H9 (cell line): Measurements from ENCODE around the gene LRCH1. TPM values are rescaled to one million over a fixed set of nuclear protein-coding genes. Genes with fewer than 3 reads are reported as not detected.
A peak's percentile ranks its signal among the peaks of the same experiment; 100 is the strongest.

Source experiments
- DNase-seq: peaks from one replicate; pipeline ENCODE4 v3.0.0-alpha.2; 2017
- H2AFZ ChIP-seq: one replicate; pipeline ENCODE4 v1.6.1; 2013; ENCODE audit warnings: mild to moderate bottlenecking, low read length, control low read depth, moderate library complexity
- H2AK5ac ChIP-seq: 2 replicates; pipeline ENCODE4 v1.6.1; 2013; ENCODE audit warnings: low read length, control low read depth, mixed read lengths; ENCODE audit not compliant: insufficient read length
- H2BK120ac ChIP-seq: one replicate; pipeline ENCODE4 v1.6.1; 2013; ENCODE audit warnings: low read depth, mild to moderate bottlenecking, low read length, control low read depth, inconsistent platforms; ENCODE audit not compliant: poor library complexity, severe bottlenecking
- H2BK12ac ChIP-seq: 2 replicates; pipeline ENCODE4 v1.6.1; 2013; ENCODE audit warnings: low read length, control low read depth, mixed read lengths, low read depth; ENCODE audit not compliant: insufficient read length
- H2BK15ac ChIP-seq: 2 replicates; pipeline ENCODE4 v1.6.1; 2013; ENCODE audit warnings: low read depth, low read length, control low read depth
- H2BK20ac ChIP-seq: one replicate; pipeline ENCODE4 v1.6.1; 2013; ENCODE audit warnings: low read depth, mild to moderate bottlenecking, low read length, control low read depth, inconsistent platforms; ENCODE audit not compliant: poor library complexity, severe bottlenecking
- H2BK5ac ChIP-seq: 2 replicates; pipeline ENCODE4 v1.6.1; 2013; ENCODE audit warnings: low read length, control low read depth, mixed read lengths; ENCODE audit not compliant: insufficient read length
- H3K14ac ChIP-seq: 2 replicates; pipeline ENCODE4 v1.6.1; 2013; ENCODE audit warnings: low read length, control low read depth; ENCODE audit not compliant: insufficient read depth
- H3K18ac ChIP-seq: 2 replicates; pipeline ENCODE4 v1.6.1; 2013; ENCODE audit warnings: low read depth, mild to moderate bottlenecking, mixed read lengths, low read length, control low read depth; ENCODE audit not compliant: insufficient read length
- H3K23ac ChIP-seq: 2 replicates; pipeline ENCODE4 v1.6.1; 2013; ENCODE audit warnings: low read length, control low read depth, mixed read lengths, low read depth; ENCODE audit not compliant: insufficient read length
- H3K23me2 ChIP-seq: 2 replicates; pipeline ENCODE4 v1.6.1; 2013; ENCODE audit warnings: low read depth, mild to moderate bottlenecking, mixed read lengths, low read length, control low read depth; ENCODE audit not compliant: insufficient read length, poor library complexity, severe bottlenecking
- H3K27ac ChIP-seq: 2 replicates; pipeline ENCODE4 v1.5.1; 2013; ENCODE audit warnings: low read length, control low read depth, mixed read lengths, low read depth; ENCODE audit not compliant: insufficient read length
- H3K27me3 ChIP-seq: 2 replicates; pipeline ENCODE4 v1.6.1; 2013; ENCODE audit warnings: low read length, control low read depth, inconsistent platforms; ENCODE audit not compliant: insufficient read depth
- H3K4ac ChIP-seq: 2 replicates; pipeline ENCODE4 v1.6.1; 2013; ENCODE audit warnings: low read depth, mild to moderate bottlenecking, control low read depth, inconsistent platforms, low read length, moderate library complexity
- H3K4me1 ChIP-seq: 2 replicates; pipeline ENCODE4 v1.6.1; 2013; ENCODE audit warnings: low read length, control low read depth, inconsistent platforms; ENCODE audit not compliant: insufficient read depth
- H3K4me2 ChIP-seq: 2 replicates; pipeline ENCODE4 v1.6.1; 2013; ENCODE audit warnings: low read length, control low read depth, mixed read lengths; ENCODE audit not compliant: insufficient read length, insufficient read depth
- H3K56ac ChIP-seq: 2 replicates; pipeline ENCODE4 v1.6.1; 2013; ENCODE audit warnings: low read depth, mild to moderate bottlenecking, mixed read lengths, low read length, control low read depth; ENCODE audit not compliant: insufficient read length
- H3K79me1 ChIP-seq: 2 replicates; pipeline ENCODE4 v1.6.1; 2013; ENCODE audit warnings: low read depth, mild to moderate bottlenecking, moderate library complexity, low read length, control low read depth, inconsistent platforms; ENCODE audit not compliant: insufficient read depth, poor library complexity, severe bottlenecking
- H3K79me2 ChIP-seq: 2 replicates; pipeline ENCODE4 v1.6.1; 2013; ENCODE audit warnings: low read length, control low read depth, inconsistent platforms; ENCODE audit not compliant: insufficient read depth
- H3K9ac ChIP-seq: 2 replicates; pipeline ENCODE4 v1.6.1; 2013; ENCODE audit warnings: low read length, control low read depth, mixed read lengths; ENCODE audit not compliant: insufficient read length; ENCODE audit errors: extremely low read depth
- H3K9me3 ChIP-seq: one replicate; pipeline ENCODE4 v1.6.1; 2013; ENCODE audit warnings: low read depth, low read length, inconsistent platforms; ENCODE audit not compliant: control insufficient read depth
- H3T11ph ChIP-seq: one replicate; pipeline ENCODE4 v1.6.1; 2013; ENCODE audit warnings: mild to moderate bottlenecking, low read length, control low read depth, inconsistent platforms
- H4K20me1 ChIP-seq: one replicate; pipeline ENCODE4 v1.6.1; 2013; ENCODE audit not compliant: control insufficient read depth, insufficient read length, insufficient read depth
- H4K5ac ChIP-seq: 2 replicates; pipeline ENCODE4 v1.6.1; 2013; ENCODE audit warnings: low read depth, mild to moderate bottlenecking, mixed read lengths, low read length, control low read depth; ENCODE audit not compliant: insufficient read length
- H4K8ac ChIP-seq: replicated peaks from 2 replicates; pipeline ENCODE4 v1.6.1; 2013; ENCODE audit warnings: low read length, control low read depth, mixed read lengths, low read depth; ENCODE audit not compliant: insufficient read length
- H4K91ac ChIP-seq: 2 replicates; pipeline ENCODE4 v1.6.1; 2013; ENCODE audit warnings: low read depth, mild to moderate bottlenecking, moderate library complexity, mixed read lengths, low read length, control low read depth; ENCODE audit not compliant: insufficient read length
- H3K27ac Mint-ChIP-seq, 3 experiments: 2 replicates in 2 of 3; 3 replicates in 1 of 3; pipeline ENCODE4 v1.8.0; 2020 to 2021; ENCODE audit warnings: mixed read lengths in 3 of 3, mild to moderate bottlenecking in 1 of 3, moderate library complexity in 1 of 3
- H3K27me3 Mint-ChIP-seq: 2 replicates; pipeline ENCODE4 v1.8.0; 2021; ENCODE audit warnings: low read depth, mild to moderate bottlenecking, moderate library complexity, mixed read lengths
- H3K36me3 Mint-ChIP-seq, 3 experiments: 2 replicates in 2 of 3; 3 replicates in 1 of 3; pipeline ENCODE4 v1.8.0; 2020 to 2021; ENCODE audit warnings: low read depth in 3 of 3, mixed read lengths in 3 of 3; ENCODE audit not compliant: insufficient read depth in 1 of 3
- H3K4me1 Mint-ChIP-seq, 2 experiments: 2 replicates each; pipeline ENCODE4 v1.8.0; 2020; ENCODE audit warnings: mixed read lengths in 2 of 2
- H3K4me3 Mint-ChIP-seq, 2 experiments: 2 replicates in 1 of 2; 3 replicates in 1 of 2; pipeline ENCODE4 v1.8.0; 2020 to 2021; ENCODE audit warnings: mild to moderate bottlenecking in 2 of 2, mixed read lengths in 2 of 2, moderate library complexity in 1 of 2
- H3K9me3 Mint-ChIP-seq, 2 experiments: 2 replicates in 1 of 2; 3 replicates in 1 of 2; pipeline ENCODE4 v1.8.0; 2020; ENCODE audit warnings: mild to moderate bottlenecking in 2 of 2, mixed read lengths in 2 of 2, moderate library complexity in 1 of 2
- WGBS: extraction: QIAGEN DNeasy Blood & Tissue Kit; methylation state at CpG from one replicate; pipeline ENCODE4 v1.1.7; 2013; ENCODE audit warnings: missing lambda C conversion rate, low lambda C conversion rate, mixed read lengths; ENCODE audit not compliant: insufficient read length; ENCODE audit errors: extremely low coverage; 5-methylcytosine and 5-hydroxymethylcytosine counted together
- total RNA-seq: library from RNA; stranded (reverse); gene quantifications from 2 replicates; pipeline ENCODE4 v1.2.1, GENCODE V29; 2021
- TF ChIP-seq, protein P1 (sequence below): fragments of 200-600 bp; sonication (generic); conservative IDR thresholded peaks from 3 replicates; pipeline ENCODE4 v1.8.0; 2021; ENCODE audit warnings: antibody characterized with exemption, mild to moderate bottlenecking

The LRCH1 gene
- total RNA-seq, 1 experiment from 2014 or later, result 8.0 TPM

DNA sequence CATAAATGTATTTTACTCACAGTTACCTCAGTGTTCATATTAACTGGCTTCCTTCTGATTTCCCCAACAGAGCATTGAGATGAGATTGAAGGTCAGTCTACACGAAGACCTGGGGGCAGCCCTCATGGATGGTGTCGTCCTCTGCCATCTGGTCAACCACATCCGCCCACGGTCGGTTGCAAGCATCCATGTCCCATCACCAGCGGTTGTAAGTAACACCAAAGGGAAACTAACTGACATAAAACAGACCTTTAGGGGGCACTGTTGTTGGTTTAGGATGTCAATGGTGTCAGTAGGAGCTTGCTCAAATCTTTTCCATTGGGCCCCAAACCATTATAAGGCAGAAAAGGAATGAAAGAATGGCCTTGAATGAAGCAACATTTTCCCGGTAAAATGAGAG lies 175.8 kb downstream of the LRCH1 start:
- no CpG with 5 or more reads among the region's 7 CpGs for WGBS
- DNase-seq, result no peak
- Histone ChIP-seq H4K8ac (no peak overlapping the region), H2BK5ac (no peak overlapping the region), H4K91ac (no peak overlapping the region), H3K4me2 (no peak overlapping the region), H2BK120ac (no peak overlapping the region), H3K56ac (no peak overlapping the region), H3K79me1 (no peaks in the 10 kb centered on the region), H3K27me3 (no peaks in the 10 kb centered on the region; the same call in 1 of the 2 replicates), H3K14ac (no peak overlapping the region), H3K23me2 (no peaks in the 10 kb centered on the region), H2AFZ (no peak overlapping the region), H3K23ac (no peak overlapping the region), H3K9me3 (no peaks in the 10 kb centered on the region), H3K18ac (no peak overlapping the region), H3K27ac (no peak overlapping the region), H3K4me1 (no peaks in the 10 kb centered on the region), H2AK5ac (no peak overlapping the region), H2BK12ac (no peak overlapping the region), H4K5ac (no peak overlapping the region), H3K79me2 (no peaks in the 10 kb centered on the region), H3K9ac (no peak overlapping the region), H3K4ac (no peak overlapping the region), H3T11ph (no peak overlapping the region), H4K20me1 (no peaks in the 10 kb centered on the region), H2BK20ac (no peak overlapping the region), H2BK15ac (no peak overlapping the region)
- TF ChIP-seq, protein P1, sequence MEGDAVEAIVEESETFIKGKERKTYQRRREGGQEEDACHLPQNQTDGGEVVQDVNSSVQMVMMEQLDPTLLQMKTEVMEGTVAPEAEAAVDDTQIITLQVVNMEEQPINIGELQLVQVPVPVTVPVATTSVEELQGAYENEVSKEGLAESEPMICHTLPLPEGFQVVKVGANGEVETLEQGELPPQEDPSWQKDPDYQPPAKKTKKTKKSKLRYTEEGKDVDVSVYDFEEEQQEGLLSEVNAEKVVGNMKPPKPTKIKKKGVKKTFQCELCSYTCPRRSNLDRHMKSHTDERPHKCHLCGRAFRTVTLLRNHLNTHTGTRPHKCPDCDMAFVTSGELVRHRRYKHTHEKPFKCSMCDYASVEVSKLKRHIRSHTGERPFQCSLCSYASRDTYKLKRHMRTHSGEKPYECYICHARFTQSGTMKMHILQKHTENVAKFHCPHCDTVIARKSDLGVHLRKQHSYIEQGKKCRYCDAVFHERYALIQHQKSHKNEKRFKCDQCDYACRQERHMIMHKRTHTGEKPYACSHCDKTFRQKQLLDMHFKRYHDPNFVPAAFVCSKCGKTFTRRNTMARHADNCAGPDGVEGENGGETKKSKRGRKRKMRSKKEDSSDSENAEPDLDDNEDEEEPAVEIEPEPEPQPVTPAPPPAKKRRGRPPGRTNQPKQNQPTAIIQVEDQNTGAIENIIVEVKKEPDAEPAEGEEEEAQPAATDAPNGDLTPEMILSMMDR, result peak; percentile 63
- peak overlapping the region in 1 of 3 experiments; percentile 33; a peak in 1 of 7 replicates for H3K27ac Mint-ChIP-seq
- H3K36me3 Mint-ChIP-seq, result peaks cover 19 to 39% (median 35%) of the 10 kb centered on the region in 3 experiments
- no peaks in the 10 kb centered on the region; a peak in 1 of 5 replicates for H3K9me3 Mint-ChIP-seq
- H3K4me3 Mint-ChIP-seq, result no peak overlapping the region
- no peaks in the 10 kb centered on the region for H3K4me1 Mint-ChIP-seq
- no peaks in the 10 kb centered on the region for H3K27me3 Mint-ChIP-seq
